Measurements from ENCODE around the gene SLFNL1. TPM values are rescaled to one million over a fixed set of nuclear protein-coding genes. Genes with fewer than 3 reads are reported as not detected.

The SLFNL1 gene
- total RNA-seq, 1 experiment from 2014 or later = 0.11 TPM

GRCh38 chr1:41006942-41007865 lies 14.3 kb downstream of the SLFNL1 start:
- H4K5ac ChIP-seq (ENCODE audit: insufficient read length, low read depth, low read length) = no peak overlapping the region
- H3K9me3 Mint-ChIP-seq = no peaks in the 10 kb centered on the region
- no peaks in the 10 kb centered on the region for H3K4me1 ChIP-seq (ENCODE audit: insufficient read depth, low read length)
- peaks cover 66 to 99% (median 94%) of the 10 kb centered on the region in 3 experiments; a peak in 6 of 7 replicates for H3K36me3 Mint-ChIP-seq (ENCODE audit: insufficient read depth in 1 of 3, low read depth in 3 of 3)
- H4K91ac ChIP-seq (ENCODE audit: insufficient read length, low read depth, low read length) = no peak overlapping the region
- H3K56ac ChIP-seq (ENCODE audit: insufficient read length, low read depth, low read length) = no peak overlapping the region
- H2BK12ac ChIP-seq (ENCODE audit: insufficient read length, low read depth, low read length) = no peak overlapping the region
- no peaks in the 10 kb centered on the region for H3K23me2 ChIP-seq (ENCODE audit: insufficient read length, low read depth, low read length, poor library complexity, severe bottlenecking)
- no peak overlapping the region for H3K27ac ChIP-seq (ENCODE audit: insufficient read length, low read depth, low read length)
- WGBS (ENCODE audit: extremely low coverage, insufficient read length, low lambda C conversion rate) = no CpG with 5 or more reads among the region's 19 CpGs
- H3K4me2 ChIP-seq (ENCODE audit: insufficient read depth, insufficient read length, low read length) = no peak overlapping the region
- no peak for DNase-seq
- no peaks in the 10 kb centered on the region for H3K79me1 ChIP-seq (ENCODE audit: insufficient read depth, low read depth, low read length, poor library complexity, severe bottlenecking)
- no peak overlapping the region for H3K9ac ChIP-seq (ENCODE audit: extremely low read depth, insufficient read length, low read length)
- H3K27me3 Mint-ChIP-seq (ENCODE audit: low read depth) = no peaks in the 10 kb centered on the region
- H2BK20ac ChIP-seq (ENCODE audit: low read depth, low read length, poor library complexity, severe bottlenecking) = no peak overlapping the region
- H2BK5ac ChIP-seq (ENCODE audit: insufficient read length, low read length) = no peak overlapping the region
- no peaks in the 10 kb centered on the region for H4K20me1 ChIP-seq (ENCODE audit: control insufficient read depth, insufficient read depth, insufficient read length)
- H3K4ac ChIP-seq (ENCODE audit: low read depth, low read length) = no peak overlapping the region
- H3K4me1 Mint-ChIP-seq = no peaks in the 10 kb centered on the region
- H3K27ac Mint-ChIP-seq = peak overlapping the region in 1 of 3 experiments; percentile 70; a peak in 2 of 7 replicates
- H2BK120ac ChIP-seq (ENCODE audit: low read depth, low read length, poor library complexity, severe bottlenecking) = no peak overlapping the region
- H3K23ac ChIP-seq (ENCODE audit: insufficient read length, low read depth, low read length) = no peak overlapping the region
- no peak overlapping the region for H3K14ac ChIP-seq (ENCODE audit: insufficient read depth, low read length)
- no peaks in the 10 kb centered on the region for H3K9me3 ChIP-seq (ENCODE audit: control insufficient read depth, low read depth, low read length)
- H3K4me3 Mint-ChIP-seq = no peak overlapping the region
- TF ChIP-seq CTCF (conservative IDR thresholded peaks at IDR 0.05) = no peak
- no peak overlapping the region for H2AK5ac ChIP-seq (ENCODE audit: insufficient read length, low read length)
- no peak overlapping the region for H2BK15ac ChIP-seq (ENCODE audit: low read depth, low read length)
- no peak overlapping the region for H3T11ph ChIP-seq (ENCODE audit: low read length)
- no peak overlapping the region for H2AFZ ChIP-seq (ENCODE audit: low read length)
- no peaks in the 10 kb centered on the region for H3K79me2 ChIP-seq (ENCODE audit: insufficient read depth, low read length)
- no peak overlapping the region for H3K18ac ChIP-seq (ENCODE audit: insufficient read length, low read depth, low read length)
- no peak overlapping the region for H4K8ac ChIP-seq (replicated peaks; ENCODE audit: insufficient read length, low read depth, low read length)
- no peaks in the 10 kb centered on the region for H3K27me3 ChIP-seq (ENCODE audit: insufficient read depth, low read length)

Data from H9 (cell line).